Measurements from ENCODE around the gene ZYG11B. TPM values are rescaled to one million over a fixed set of nuclear protein-coding genes. Genes with fewer than 3 reads are reported as not detected.
A peak's percentile ranks its signal among the peaks of the same experiment; 100 is the strongest.
"Not testable (repeated sequence)": the region's sequence is repeated elsewhere in the genome, so short reads cannot be mapped to it uniquely, and the experiment has no call there.

ZYG11B gene
- total and polyA plus RNA-seq, 2 of the 13 experiments (the other 11 are each of a cell fraction or from before 2014, with no cell fraction given) = 6.9 to 17.9 TPM

DNA sequence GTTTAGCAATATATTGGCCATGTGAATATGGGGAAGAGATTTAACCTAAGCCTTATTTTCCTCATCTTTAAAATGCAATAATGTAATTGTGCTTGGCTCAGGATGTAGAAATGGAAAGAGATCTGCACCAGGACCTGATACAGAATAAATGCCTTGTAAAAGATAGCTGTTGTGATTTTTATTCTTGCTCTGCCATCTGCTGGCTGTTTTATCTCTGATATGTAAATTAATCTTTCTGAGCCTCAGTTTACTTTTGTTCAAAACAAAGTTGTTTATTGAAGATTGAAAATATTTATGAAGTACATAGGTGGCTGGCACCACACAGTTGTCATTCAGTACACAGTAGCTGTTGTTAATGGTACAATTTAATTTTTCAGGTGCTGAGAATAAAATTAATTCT is 21.9 kb downstream of the ZYG11B start:
- intact Hi-C loops (cut with micrococcal nuclease; ENCODE audit: unreplicated experiment) (no loop called here), in situ Hi-C loops (cut with HindIII; ENCODE audit: extremely low pct_ligation_motif_present, low pct_unique_long_range_greater_than_20kb) (no loop called here)
- Histone ChIP-seq H3K4me3 (replicated peaks in 1 of 3; ENCODE audit: insufficient read depth in 1 of 3, low read depth in 2 of 3, low read length in 3 of 3) (no peak overlapping the region), H3K79me2 (ENCODE audit: insufficient read depth, low read length) (no peaks in the 10 kb centered on the region), H3K4me1 (ENCODE audit: insufficient read depth, low read length) (peaks cover 27% of the 10 kb centered on the region), H2AFZ (ENCODE audit: low read length) (no peak overlapping the region), H3K27ac (ENCODE audit: extremely low read length, insufficient read depth, low read length) (no peak overlapping the region), H3K9me3 (ENCODE audit: low read length) (no peaks in the 10 kb centered on the region), H4K20me1 (ENCODE audit: insufficient read depth, low read length) (no peaks in the 10 kb centered on the region), H3K27me3 (ENCODE audit: control insufficient read depth in 1 of 2, insufficient read depth in 2 of 2, low read length in 2 of 2) (no peaks in the 10 kb centered on the region), H3K36me3 (replicated peaks in 1 of 2; ENCODE audit: control insufficient read depth in 1 of 2, insufficient read depth in 2 of 2, low read length in 2 of 2) (no peaks in the 10 kb centered on the region), H3K4me2 (ENCODE audit: low read depth, low read length) (no peak overlapping the region), H3K9ac (ENCODE audit: insufficient read depth, low read depth, low read length) (no peak overlapping the region)
- CTCF ChIA-PET (ENCODE audit: low intra/inter-chr PET ratio, low total read pairs) = interaction anchor here (1.4 kb wide), 1 partner anchor 47 kb away, joined by 5 read pairs; no protein-coding TSS in a partner anchor
- POLR2A ChIA-PET = interaction anchor here (0.9 kb wide), 1 partner anchor 45 kb away, joined by 3 read pairs; no protein-coding TSS in a partner anchor
- FAIRE-seq (no peak), DNase-seq (ENCODE audit: low spot score) (no peak), ATAC-seq (no peak)
- TF ChIP-seq ZNF777 (CRISPR knock-in tag; IDR thresholded peaks at IDR 0.05) = no peak
- TF ChIP-seq STAG1 (CRISPR knock-in tag; IDR thresholded peaks at IDR 0.05) = peak; percentile 6; the same call in 1 of the 2 replicates
- BruUV-seq (replicated peaks) = no TSS peak

DNA sequence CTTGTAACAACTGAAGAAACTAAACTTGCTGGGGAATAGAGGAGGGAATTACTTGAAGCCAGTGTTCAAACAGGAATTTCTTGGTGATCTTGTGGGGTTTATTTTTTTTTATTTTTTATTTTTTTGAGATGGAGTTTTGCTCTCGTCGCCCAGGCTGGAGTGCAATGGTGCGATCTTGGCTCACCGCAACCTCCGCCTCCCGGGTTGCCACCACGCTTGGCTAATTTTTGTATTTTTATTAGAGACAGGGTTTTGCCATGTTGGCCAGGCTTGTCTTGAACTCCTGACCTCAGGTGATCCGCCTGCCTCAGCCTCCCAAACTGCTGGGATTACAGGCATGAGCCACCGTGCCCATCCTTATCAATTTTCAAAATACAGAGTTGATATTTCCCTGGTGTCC is 23.2 kb downstream of the ZYG11B start:
- H3K27ac ChIP-seq (ENCODE audit: extremely low read length, insufficient read depth, low read length); H3K4me2 ChIP-seq (ENCODE audit: low read depth, low read length); H2AFZ ChIP-seq (ENCODE audit: low read length); intact Hi-C loops (cut with micrococcal nuclease; ENCODE audit: unreplicated experiment); H3K9me3 ChIP-seq (ENCODE audit: low read length); DNase-seq (ENCODE audit: low spot score); BruUV-seq (replicated peaks); ATAC-seq; H3K9ac ChIP-seq (ENCODE audit: insufficient read depth, low read depth, low read length); CTCF ChIA-PET (ENCODE audit: low intra/inter-chr PET ratio, low total read pairs); POLR2A ChIA-PET; H3K36me3 ChIP-seq (replicated peaks in 1 of 2; ENCODE audit: control insufficient read depth in 1 of 2, insufficient read depth in 2 of 2, low read length in 2 of 2); in situ Hi-C loops (cut with HindIII; ENCODE audit: extremely low pct_ligation_motif_present, low pct_unique_long_range_greater_than_20kb); H3K79me2 ChIP-seq (ENCODE audit: insufficient read depth, low read length); H3K27me3 ChIP-seq (ENCODE audit: control insufficient read depth in 1 of 2, insufficient read depth in 2 of 2, low read length in 2 of 2); FAIRE-seq; H4K20me1 ChIP-seq (ENCODE audit: insufficient read depth, low read length); H3K4me3 ChIP-seq (replicated peaks in 1 of 3; ENCODE audit: insufficient read depth in 1 of 3, low read depth in 2 of 3, low read length in 3 of 3): not testable (repeated sequence)
- 97% methylated on average over 9 of the region's 9 CpGs for WGBS (ENCODE audit: low lambda C conversion rate)
- H3K4me1 ChIP-seq (ENCODE audit: insufficient read depth, low read length) = peaks cover 27% of the 10 kb centered on the region

DNA sequence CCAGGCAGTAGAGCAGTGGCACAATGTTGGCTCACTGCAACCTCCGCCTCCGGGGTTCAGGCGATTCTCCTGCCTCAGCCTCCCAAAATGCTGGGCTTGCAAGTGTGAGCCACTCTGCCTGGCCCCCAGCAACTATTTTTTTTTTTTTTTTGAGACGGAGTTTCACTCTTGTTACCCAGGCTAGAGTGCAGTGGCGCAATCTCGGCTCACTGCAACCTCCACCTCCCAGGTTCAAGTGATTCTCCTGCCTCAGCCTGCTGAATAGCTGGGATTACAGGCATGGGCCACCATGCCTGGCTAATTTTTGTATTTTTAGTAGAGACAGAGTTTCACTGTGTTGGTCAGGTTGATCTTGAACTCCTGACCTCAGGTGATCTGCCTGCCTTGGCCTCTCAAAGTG is 23.9 kb downstream of the ZYG11B start:
- FAIRE-seq; POLR2A ChIA-PET; ATAC-seq; H3K4me2 ChIP-seq (ENCODE audit: low read depth, low read length); H3K27ac ChIP-seq (ENCODE audit: extremely low read length, insufficient read depth, low read length); H2AFZ ChIP-seq (ENCODE audit: low read length); CTCF ChIA-PET (ENCODE audit: low intra/inter-chr PET ratio, low total read pairs); BruUV-seq (replicated peaks); H3K79me2 ChIP-seq (ENCODE audit: insufficient read depth, low read length); intact Hi-C loops (cut with micrococcal nuclease; ENCODE audit: unreplicated experiment); in situ Hi-C loops (cut with HindIII; ENCODE audit: extremely low pct_ligation_motif_present, low pct_unique_long_range_greater_than_20kb); H3K9ac ChIP-seq (ENCODE audit: insufficient read depth, low read depth, low read length); H3K36me3 ChIP-seq (replicated peaks in 1 of 2; ENCODE audit: control insufficient read depth in 1 of 2, insufficient read depth in 2 of 2, low read length in 2 of 2); H3K27me3 ChIP-seq (ENCODE audit: control insufficient read depth in 1 of 2, insufficient read depth in 2 of 2, low read length in 2 of 2); DNase-seq (ENCODE audit: low spot score); H4K20me1 ChIP-seq (ENCODE audit: insufficient read depth, low read length); H3K4me3 ChIP-seq (replicated peaks in 1 of 3; ENCODE audit: insufficient read depth in 1 of 3, low read depth in 2 of 3, low read length in 3 of 3); H3K9me3 ChIP-seq (ENCODE audit: low read length): not testable (repeated sequence)
- WGBS (ENCODE audit: low lambda C conversion rate) = 79% methylated on average over 6 of the region's 6 CpGs
- 0 out of 2 replicates have a peak, but pooled peaks have one; percentile 34 for TF ChIP-seq CEBPG (CRISPR knock-in tag; IDR thresholded peaks at IDR 0.05)
- H3K4me1 ChIP-seq (ENCODE audit: insufficient read depth, low read length) = peaks cover 26% of the 10 kb centered on the region

Measured in HepG2 (cell line).